Measurements from ENCODE around the gene PSMC3IP.

The PSMC3IP gene

GRCh38 chr17:42584880-42585279 is 7.4 kb upstream of the PSMC3IP start:
- DNase-seq = no peak

DNA sequence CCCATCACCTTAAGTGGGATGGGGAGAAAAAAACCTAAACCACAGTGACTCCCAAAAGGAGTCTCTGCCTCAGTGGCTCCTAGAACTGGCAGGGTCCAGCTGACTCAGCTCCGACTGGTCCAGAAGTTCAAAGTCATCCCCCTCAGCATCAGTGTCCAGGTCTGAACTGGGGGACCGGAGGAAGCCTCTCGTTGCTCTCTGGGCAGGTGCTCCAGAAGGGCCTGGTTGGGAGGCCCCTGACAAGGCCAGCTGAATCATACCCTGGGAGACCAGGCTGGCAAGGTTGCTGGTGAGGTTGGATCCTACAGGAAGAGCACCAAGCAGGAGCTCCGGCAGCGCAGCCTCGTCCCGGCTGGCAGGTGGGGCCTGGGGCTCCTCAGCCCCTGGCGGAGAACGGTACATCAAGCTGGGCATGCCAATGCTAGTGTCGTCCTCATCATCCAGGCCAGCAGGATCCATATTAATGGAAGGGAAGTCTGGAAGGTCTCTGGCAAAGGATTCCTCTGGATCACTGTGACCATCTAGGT is 4.3 kb upstream of the PSMC3IP start:
- DNase-seq = no peak

DNA sequence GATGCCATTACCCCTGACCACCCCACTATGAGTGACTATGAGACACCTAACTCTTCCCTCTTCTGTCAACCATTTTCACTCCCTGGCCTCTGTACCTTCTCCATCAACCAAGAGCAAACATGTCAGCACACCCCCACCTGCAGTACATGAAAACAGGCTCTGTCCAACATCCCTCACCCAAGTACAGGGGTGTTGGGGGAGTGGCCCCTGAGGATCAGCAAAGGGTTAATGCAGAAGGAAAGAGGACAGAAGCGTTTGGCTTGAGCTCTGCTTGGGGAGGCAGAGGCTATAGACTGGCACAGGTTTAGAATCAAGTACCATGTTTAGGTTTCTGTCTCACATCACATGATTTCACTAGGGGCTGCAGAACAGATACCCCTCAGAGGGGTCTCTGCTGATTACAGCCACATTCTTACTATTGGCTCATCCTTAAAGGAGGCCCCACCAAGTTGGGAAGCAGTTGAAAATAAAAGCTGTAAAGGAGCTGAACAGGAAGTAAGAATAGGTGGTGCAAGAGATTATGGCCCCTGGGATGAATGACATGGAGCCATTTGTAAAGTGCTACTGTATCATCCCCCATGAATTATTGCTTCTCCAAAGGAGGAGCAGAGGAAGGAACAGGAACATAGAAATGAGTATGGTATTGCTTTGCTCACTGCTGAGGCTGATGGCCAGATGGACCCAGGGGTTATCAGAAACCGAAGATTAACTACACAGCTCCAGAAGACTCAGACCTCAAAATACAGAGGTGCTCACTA is 2.4 kb upstream of the PSMC3IP start:
- DNase-seq = no peak

DNA sequence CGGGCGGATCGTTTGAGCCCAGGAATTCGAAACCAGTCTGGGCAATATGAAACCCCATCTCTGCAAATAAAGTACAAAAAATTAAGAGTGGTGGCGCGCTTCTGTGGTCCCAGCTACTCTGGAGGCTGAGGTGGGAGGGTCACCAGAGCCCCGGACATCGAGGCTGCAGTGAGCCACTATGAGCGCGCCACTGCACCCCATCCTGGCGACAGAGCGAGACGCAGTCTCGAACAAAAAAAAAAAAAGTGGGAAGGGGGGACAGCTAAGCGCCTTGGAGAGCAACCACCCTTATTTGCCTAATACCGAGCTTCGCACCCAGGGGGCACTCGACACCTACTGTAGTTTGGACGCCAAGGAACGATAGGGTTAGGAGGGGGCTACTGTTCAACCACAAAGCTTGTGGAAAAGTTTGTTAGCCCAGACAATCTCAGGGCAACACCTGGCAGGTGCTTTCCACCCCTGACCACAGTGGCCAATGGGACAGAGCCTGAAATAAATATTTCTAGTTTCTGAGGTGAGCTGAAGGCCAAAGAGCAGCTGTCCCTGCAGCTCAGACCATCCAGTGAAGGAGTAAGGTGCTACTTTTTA is 847 bp upstream of the PSMC3IP start:
- DNase-seq = peak; percentile 71

DNA sequence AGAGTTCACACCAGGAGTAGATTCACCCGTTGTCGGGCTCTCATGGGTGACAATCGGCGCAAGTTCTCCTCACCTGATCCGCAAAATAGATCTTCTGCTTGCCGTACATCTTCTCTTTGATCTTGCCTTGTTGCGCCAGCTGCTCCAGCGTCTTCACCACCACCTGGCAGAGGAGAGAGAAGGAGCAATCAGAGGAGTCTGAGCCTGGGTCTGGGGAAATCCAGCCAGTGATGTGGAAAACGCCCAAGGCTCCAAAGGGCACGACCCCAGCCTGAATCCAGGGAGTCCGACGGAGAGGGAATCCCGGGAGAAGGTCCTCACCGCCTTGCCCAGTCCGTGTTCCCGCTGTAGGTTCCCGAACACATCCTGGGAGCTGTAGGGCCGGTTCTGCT is 393 bp downstream of the PSMC3IP start:
- no peak for DNase-seq

DNA sequence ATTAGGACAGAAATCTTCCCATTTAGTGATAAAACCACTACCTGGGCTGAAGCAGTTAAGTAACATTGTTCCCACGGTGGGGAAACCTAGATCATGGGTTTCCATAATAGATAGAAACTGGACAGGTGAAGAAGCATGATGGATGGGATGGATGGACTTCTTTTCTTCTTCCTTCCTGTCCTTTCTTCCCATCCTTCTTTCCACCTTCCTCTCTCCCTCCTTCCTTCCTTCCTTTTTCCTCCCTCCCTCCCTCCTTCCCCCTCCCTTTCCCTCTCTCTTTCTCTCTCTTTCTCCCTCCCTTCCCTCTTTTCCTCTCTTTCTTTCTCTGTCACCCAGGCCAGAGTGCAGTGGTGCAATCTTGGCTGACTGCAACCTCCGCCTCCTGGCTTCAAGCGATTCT is 3.1 kb downstream of the PSMC3IP start:
- no peak for DNase-seq

GRCh38 chr17:42573095-42573494 is 4.4 kb downstream of the PSMC3IP start:
- DNase-seq = no peak

- no peak for DNase-seq
These were observed 5.9 kb downstream of the PSMC3IP start for GRCh38 chr17:42571435-42572225.

GRCh38 chr17:42568341-42569111 is 9.0 kb downstream of the PSMC3IP start:
- no peak for DNase-seq

- peak; percentile 96 for DNase-seq
These were observed 10.5 kb downstream of the PSMC3IP start, which contains the start of gene MLX for GRCh38 chr17:42566883-42567573. Gene MLX, plus strand, starts transcription at chr17:42567100. Its CDS starts 25 bp downstream, at chr17:42567125.

DNA sequence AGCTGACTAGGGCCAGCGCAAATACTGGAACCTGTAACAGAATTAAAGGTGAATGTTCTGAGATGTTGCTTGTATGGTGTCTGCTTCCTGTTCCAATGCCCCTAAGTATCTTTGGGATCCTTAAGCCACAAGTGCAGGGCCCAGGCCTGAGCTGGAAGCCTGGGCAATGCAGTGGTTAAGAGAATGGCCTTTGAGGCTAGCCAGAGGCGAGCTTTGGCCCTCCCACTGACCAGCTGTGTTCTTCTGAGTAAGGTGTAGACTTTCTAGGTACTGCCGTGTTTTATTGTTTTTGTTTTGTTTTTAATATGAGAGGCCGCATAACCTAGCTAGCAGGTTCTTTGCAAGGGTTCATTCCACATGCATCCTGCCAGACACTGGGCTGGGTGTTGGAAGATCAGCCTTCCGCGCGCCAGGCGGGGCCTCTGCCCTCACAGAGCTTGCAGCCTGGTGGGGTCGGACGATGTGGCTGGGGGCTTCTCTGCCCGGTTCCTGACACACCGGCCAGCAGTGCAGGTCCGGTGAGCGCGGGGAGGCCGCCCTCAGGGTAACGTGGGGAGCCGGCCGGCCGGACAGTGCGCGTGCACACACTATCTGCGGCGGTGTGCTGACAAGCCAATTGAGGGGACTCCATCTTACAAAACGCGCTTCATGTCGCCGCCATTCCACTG is 11.2 kb downstream of the PSMC3IP start:
- no peak for DNase-seq

GRCh38 chr17:42565523-42566214 is 11.9 kb downstream of the PSMC3IP start:
- no peak for DNase-seq

GRCh38 chr17:42564815-42565522 is 12.6 kb downstream of the PSMC3IP start:
- no peak for DNase-seq

DNA sequence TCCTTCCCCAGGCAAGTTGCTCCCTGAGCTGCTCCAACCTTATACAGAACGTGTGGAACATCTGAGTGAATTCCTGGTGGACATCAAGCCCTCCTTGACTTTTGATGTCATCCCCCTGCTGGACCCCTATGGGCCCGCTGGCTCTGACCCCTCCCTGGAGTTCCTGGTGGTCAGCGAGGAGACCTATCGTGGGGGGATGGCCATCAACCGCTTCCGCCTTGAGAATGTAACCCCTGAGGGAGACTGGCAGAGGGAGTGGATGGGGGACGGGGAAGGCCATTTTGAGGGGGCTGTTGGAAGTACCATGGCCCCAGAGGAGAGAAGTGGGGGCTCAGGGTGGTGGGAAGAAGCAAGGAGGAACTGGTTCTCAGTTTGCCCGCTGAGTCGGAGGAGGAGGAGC is 13.6 kb downstream of the PSMC3IP start:
- no peak for DNase-seq

DNA sequence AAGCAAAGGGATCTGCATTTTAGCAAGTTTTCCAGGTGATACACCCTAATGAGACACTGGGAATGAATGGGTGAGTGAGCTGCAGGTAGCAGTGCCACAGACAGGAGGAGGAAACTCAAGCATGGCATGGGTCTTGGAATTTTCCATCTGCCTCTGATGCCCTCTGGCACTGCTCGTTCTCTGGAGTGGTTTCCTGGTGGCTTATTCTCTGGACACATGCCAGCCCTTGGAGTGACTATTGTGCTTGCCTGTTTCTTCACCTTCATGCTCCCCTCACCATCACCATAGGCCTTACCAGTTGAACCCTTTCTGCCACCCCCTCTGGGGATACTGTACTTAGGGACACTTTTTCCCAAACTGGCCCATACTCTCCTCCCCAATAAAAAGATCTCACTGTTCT is 14.0 kb downstream of the PSMC3IP start:
- DNase-seq = no peak

DNA sequence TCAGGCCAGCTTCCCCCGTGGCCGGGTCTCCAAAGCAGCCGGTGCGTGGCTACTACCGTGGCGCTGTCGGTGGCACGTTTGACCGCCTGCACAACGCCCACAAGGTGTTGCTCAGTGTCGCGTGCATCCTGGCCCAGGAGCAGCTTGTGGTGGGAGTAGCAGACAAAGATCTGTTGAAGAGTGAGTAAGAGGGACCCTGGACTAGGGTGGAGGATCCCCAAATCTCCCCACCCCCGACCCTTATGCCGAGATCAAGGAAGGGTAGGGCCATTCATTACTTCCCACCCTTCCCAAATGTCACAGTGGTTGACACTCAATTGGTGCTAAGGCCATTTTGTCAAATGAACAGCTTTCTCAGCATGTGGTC is 14.4 kb downstream of the PSMC3IP start:
- DNase-seq = no peak

GRCh38 chr17:42562388-42563142 is 15.0 kb downstream of the PSMC3IP start:
- DNase-seq = no peak

- DNase-seq = peak; percentile 91
These were observed 15.6 kb downstream of the PSMC3IP start, which contains the start of gene COASY for GRCh38 chr17:42561897-42562387. Gene COASY, plus strand, starts transcription at chr17:42562148. Its CDS starts 475 bp downstream, at chr17:42562623.

GRCh38 chr17:42560246-42560645 is 17.3 kb downstream of the PSMC3IP start:
- no peak for DNase-seq

All from activated CD4-positive, CD25-positive, alpha-beta regulatory T cell treated with anti-CD3 and anti-CD28 coated beads, Interleukin-2, amount 50 U/mL, for 72 hours (primary cell).